ENCODE data around the gene CDK14.

DNA sequence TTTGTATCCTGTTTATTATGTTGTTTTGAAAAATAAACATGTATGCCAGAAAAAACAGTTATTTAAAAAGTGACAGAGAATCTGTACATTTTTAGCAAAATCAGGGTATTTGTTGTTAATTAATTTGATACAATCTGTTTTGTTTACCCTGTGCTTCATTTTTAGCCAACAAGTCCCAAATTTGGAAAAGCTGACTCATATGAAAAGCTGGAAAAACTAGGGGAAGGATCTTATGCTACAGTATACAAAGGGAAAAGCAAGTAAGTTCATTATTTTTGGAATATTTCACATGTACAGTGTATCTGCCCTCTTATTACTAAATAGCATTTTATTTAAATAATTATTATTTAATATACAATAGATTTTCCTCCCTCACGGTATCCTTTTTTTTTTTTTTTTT lies 151.4 kb downstream of the CDK14 start:
- TF ChIP-seq POLR2A (IDR thresholded peaks at IDR 0.05) = no peak
- TF ChIP-seq, protein P1, sequence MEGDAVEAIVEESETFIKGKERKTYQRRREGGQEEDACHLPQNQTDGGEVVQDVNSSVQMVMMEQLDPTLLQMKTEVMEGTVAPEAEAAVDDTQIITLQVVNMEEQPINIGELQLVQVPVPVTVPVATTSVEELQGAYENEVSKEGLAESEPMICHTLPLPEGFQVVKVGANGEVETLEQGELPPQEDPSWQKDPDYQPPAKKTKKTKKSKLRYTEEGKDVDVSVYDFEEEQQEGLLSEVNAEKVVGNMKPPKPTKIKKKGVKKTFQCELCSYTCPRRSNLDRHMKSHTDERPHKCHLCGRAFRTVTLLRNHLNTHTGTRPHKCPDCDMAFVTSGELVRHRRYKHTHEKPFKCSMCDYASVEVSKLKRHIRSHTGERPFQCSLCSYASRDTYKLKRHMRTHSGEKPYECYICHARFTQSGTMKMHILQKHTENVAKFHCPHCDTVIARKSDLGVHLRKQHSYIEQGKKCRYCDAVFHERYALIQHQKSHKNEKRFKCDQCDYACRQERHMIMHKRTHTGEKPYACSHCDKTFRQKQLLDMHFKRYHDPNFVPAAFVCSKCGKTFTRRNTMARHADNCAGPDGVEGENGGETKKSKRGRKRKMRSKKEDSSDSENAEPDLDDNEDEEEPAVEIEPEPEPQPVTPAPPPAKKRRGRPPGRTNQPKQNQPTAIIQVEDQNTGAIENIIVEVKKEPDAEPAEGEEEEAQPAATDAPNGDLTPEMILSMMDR (IDR thresholded peaks at IDR 0.05) = no peak

All from esophagus squamous epithelium (tissue), 4 donors.